ENCODE data around the gene C8G. TPM values are rescaled to one million over a fixed set of nuclear protein-coding genes. Genes with fewer than 3 reads are reported as not detected.

The C8G gene
- total and polyA plus RNA-seq, 2 of the 8 experiments (the other 6 are each of a cell fraction or from before 2014, with no cell fraction given), result 0.62 to 0.80 TPM

DNA sequence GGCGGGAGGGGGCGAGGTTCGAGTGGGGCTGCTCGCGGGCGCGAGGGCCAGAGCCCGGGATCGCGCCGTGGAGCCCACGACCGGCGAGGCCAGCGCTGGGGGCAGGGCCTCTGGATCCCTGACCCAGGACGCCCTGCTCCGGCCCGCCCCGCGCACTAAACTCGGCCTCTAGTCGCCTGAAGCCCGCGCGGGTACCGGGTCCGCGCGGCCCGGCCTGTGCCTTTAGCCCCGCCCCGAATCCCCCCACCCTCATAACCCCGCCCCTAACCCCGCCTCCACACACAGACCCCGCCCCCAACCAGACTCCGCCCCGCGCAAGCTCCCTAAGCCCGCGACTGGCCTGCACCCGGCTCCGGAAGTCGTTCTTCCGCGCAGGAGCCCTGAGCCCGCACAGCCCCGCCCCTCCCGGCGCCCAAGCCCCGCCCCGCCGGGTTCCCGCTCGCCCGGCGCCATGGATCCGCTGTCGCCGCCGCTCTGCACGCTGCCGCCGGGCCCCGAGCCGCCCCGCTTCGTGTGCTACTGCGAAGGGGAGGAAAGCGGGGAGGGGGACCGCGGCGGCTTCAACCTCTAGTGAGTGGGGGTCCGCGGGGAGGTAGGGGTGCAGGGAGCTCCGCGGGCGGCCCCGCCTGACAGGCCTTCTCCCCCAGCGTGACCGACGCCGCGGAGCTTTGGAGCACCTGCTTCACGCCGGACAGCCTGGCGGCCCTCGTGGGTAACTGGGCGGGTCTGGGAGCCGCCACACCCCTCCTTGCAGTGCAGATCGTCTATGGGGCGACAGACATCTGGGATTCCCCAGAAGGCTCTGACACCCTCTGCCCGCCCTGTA lies 47.2 kb downstream of the C8G start, which contains the start of gene PAXX (continued):
- TF ChIP-seq SP1 (IDR thresholded peaks at IDR 0.05; ENCODE audit: low read depth, low read length) (0 out of 2 replicates have a peak, but pooled peaks have one; percentile 6), KDM4A (IDR thresholded peaks at IDR 0.05; ENCODE audit: low read depth, low read length, severe bottlenecking) (peak; percentile 76)
